OCI-LY7 (cell line): ENCODE results near the gene NUFIP1.

Source experiments
- EZH2phosphoT487 ChIP-seq: fragments of 200-600 bp; sonication (generic); IDR thresholded peaks from 2 replicates; pipeline ENCODE4 v1.6.1; 2018; ENCODE audit warnings: low read depth, borderline replicate concordance, mild to moderate bottlenecking, mixed run types, antibody characterized with exemption, low read length, moderate library complexity, mixed read lengths
- TF ChIP-seq, protein P1 (sequence below): fragments of 200-600 bp; sonication (generic); conservative IDR thresholded peaks from 2 replicates; pipeline ENCODE4 v1.5.1; 2014; ENCODE audit warnings: mild to moderate bottlenecking, antibody characterized with exemption, low read length, moderate library complexity, mixed read lengths

DNA sequence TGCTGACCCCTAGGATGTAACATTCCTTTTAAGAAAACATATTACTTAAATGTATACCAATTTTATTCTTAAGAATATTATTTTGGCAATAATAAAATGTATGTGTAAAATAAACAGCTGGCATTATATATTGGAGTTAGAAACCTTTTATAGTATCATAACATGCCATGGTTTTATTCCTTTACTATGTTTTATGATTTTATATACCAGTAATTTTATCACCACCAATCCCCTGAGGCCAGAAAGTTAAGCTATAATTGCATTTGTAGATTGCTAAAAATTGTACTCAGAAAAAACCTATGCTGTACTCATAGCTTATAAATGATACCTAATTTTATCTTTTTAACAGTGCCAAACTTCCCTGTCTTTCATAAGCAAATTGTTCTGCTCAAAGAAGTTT lies 18.0 kb upstream of the NUFIP1 start:
- TF ChIP-seq, protein P1, sequence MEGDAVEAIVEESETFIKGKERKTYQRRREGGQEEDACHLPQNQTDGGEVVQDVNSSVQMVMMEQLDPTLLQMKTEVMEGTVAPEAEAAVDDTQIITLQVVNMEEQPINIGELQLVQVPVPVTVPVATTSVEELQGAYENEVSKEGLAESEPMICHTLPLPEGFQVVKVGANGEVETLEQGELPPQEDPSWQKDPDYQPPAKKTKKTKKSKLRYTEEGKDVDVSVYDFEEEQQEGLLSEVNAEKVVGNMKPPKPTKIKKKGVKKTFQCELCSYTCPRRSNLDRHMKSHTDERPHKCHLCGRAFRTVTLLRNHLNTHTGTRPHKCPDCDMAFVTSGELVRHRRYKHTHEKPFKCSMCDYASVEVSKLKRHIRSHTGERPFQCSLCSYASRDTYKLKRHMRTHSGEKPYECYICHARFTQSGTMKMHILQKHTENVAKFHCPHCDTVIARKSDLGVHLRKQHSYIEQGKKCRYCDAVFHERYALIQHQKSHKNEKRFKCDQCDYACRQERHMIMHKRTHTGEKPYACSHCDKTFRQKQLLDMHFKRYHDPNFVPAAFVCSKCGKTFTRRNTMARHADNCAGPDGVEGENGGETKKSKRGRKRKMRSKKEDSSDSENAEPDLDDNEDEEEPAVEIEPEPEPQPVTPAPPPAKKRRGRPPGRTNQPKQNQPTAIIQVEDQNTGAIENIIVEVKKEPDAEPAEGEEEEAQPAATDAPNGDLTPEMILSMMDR: no peak
- TF ChIP-seq EZH2phosphoT487: no peak
